B cell (primary cell): ENCODE measurements around the gene KRTAP10-12. TPM values are rescaled to one million over a fixed set of nuclear protein-coding genes. Genes with fewer than 3 reads are reported as not detected.

Experiments
- ATAC-seq: fragments of 200-7000 bp; cut with Tn5 transposase; one replicate; pipeline ENCODE4 v1.10.0; 2021; ENCODE audit warnings: low read depth, mild to moderate bottlenecking, moderate number of reproducible peaks, moderate library complexity
- CTCF ChIA-PET: fragments of 350-600 bp; sonication (Branson Sonifier 250); formaldehyde crosslinking; loops from one replicate; lab custom pipeline; 2021; ENCODE audit warnings: antibody characterized with exemption, inconsistent platforms; lab: Charles Lee
- POLR2A ChIA-PET: fragments of 350-600 bp; sonication (Branson Sonifier 250); formaldehyde crosslinking; loops from one replicate; lab custom pipeline; 2021; ENCODE audit warnings: antibody characterized with exemption; lab: Charles Lee
- DNase-seq: peaks from one replicate; pipeline ENCODE4 v3.0.0; 2013
- H2AFZ ChIP-seq: 2 replicates; pipeline ENCODE4 v1.6.1; 2012; ENCODE audit warnings: mild to moderate bottlenecking, low read depth, low read length; ENCODE audit not compliant: insufficient read depth, poor library complexity, severe bottlenecking
- H3K27ac ChIP-seq, 2 donors: 1 replicate in 1 of 2; 2 replicates in 1 of 2; pipeline ENCODE4 v1.5.1; 2012 to 2013; ENCODE audit warnings: low read length in 2 of 2, mild to moderate bottlenecking in 2 of 2, moderate library complexity in 1 of 2
- H3K27me3 ChIP-seq, 4 experiments: fragments of 200-600 bp in 1 of 4; sonication (generic) in 1 of 4; replicated peaks in 1 of 4; 1 replicate in 2 of 4; 2 replicates in 2 of 4; pipeline versions ENCODE4 v1.6.1 to v1.7.0; 2013 to 2016; ENCODE audit warnings: low read length in 3 of 4, mild to moderate bottlenecking in 2 of 4, mixed read lengths in 1 of 4, moderate library complexity in 1 of 4; ENCODE audit not compliant: insufficient read depth in 4 of 4, control insufficient read depth in 3 of 4; ENCODE audit errors: control extremely low read depth in 1 of 4
- H3K36me3 ChIP-seq, 2 experiments: replicated peaks in 1 of 2; 1 replicate in 1 of 2; 2 replicates in 1 of 2; pipeline versions ENCODE4 v1.6.1 to v1.7.1; 2013; ENCODE audit warnings: low read length in 1 of 2; ENCODE audit not compliant: insufficient read depth in 2 of 2, control insufficient read depth in 1 of 2; ENCODE audit errors: control extremely low read depth in 1 of 2, extremely low read depth in 1 of 2
- H3K4me1 ChIP-seq, 2 donors: fragments of 200-600 bp in 1 of 2; sonication (generic) in 1 of 2; 1 replicate in 1 of 2; 2 replicates in 1 of 2; pipeline versions ENCODE4 v1.5.1 to v1.6.1; 2013 to 2017; ENCODE audit warnings: low read length in 2 of 2; ENCODE audit not compliant: control insufficient read depth in 2 of 2, insufficient read depth in 2 of 2
- H3K4me2 ChIP-seq: replicated peaks from 2 replicates; pipeline ENCODE3; 2012; ENCODE audit warnings: mild to moderate bottlenecking, low read depth, low read length; ENCODE audit not compliant: poor library complexity, severe bottlenecking
- H3K4me3 ChIP-seq, 5 experiments: fragments of 200-600 bp in 1 of 5; sonication (generic) in 1 of 5; 1 replicate in 3 of 5; 2 replicates in 2 of 5; pipeline versions ENCODE4 v1.5.1 to v1.7.0; 2011 to 2016; ENCODE audit warnings: low read length in 4 of 5, mild to moderate bottlenecking in 4 of 5, low read depth in 2 of 5, control low read depth in 1 of 5, moderate library complexity in 1 of 5; ENCODE audit not compliant: insufficient read depth in 1 of 5; ENCODE audit errors: control extremely low read depth in 1 of 5, extremely low read depth in 1 of 5
- H3K79me2 ChIP-seq: fragments of 200-600 bp; sonication (generic); one replicate; pipeline ENCODE4 v1.6.0; 2016; ENCODE audit warnings: low read length; ENCODE audit not compliant: control insufficient read depth, insufficient read depth
- H3K9ac ChIP-seq: fragments of 200-600 bp; sonication (generic); 2 replicates; pipeline ENCODE4 v1.6.1; 2017; ENCODE audit warnings: mild to moderate bottlenecking, low read length, moderate library complexity
- H3K9me3 ChIP-seq, 3 donors: one replicate each; pipeline versions ENCODE4 v1.6.1 to v1.7.1; 2013; ENCODE audit warnings: low read length in 2 of 3; ENCODE audit not compliant: control insufficient read depth in 2 of 3, insufficient read depth in 1 of 3; ENCODE audit errors: control extremely low read depth in 1 of 3
- H4K20me1 ChIP-seq: 2 replicates; pipeline ENCODE4 v1.6.0; 2012; ENCODE audit warnings: mild to moderate bottlenecking, low read length; ENCODE audit not compliant: insufficient read depth, control insufficient read depth, poor library complexity, severe bottlenecking
- H3K27ac Mint-ChIP-seq: one replicate; pipeline ENCODE4 v1.8.0; 2021; ENCODE audit warnings: mixed read lengths
- H3K27me3 Mint-ChIP-seq: one replicate; pipeline ENCODE4 v1.8.0; 2021; ENCODE audit warnings: mixed read lengths
- H3K4me1 Mint-ChIP-seq: one replicate; pipeline ENCODE4 v1.8.0; 2021; ENCODE audit warnings: mixed read lengths
- H3K4me3 Mint-ChIP-seq: one replicate; pipeline ENCODE4 v1.8.0; 2021; ENCODE audit warnings: mixed read lengths
- H3K9me3 Mint-ChIP-seq: one replicate; pipeline ENCODE4 v1.8.0; 2022; ENCODE audit warnings: mixed read lengths; ENCODE audit not compliant: insufficient read depth
- EZH2 ChIP-seq: IDR thresholded peaks from 2 replicates; pipeline ENCODE4 v1.6.1; 2012; ENCODE audit warnings: borderline replicate concordance, low read depth, mild to moderate bottlenecking, moderate library complexity, low read length; ENCODE audit not compliant: insufficient read depth, poor library complexity, severe bottlenecking
- WGBS: methylation state at CpG from one replicate; pipeline ENCODE4 v1.1.5; 2013; ENCODE audit warnings: missing lambda C conversion rate; ENCODE audit not compliant: insufficient coverage; 5-methylcytosine and 5-hydroxymethylcytosine counted together
- intact Hi-C: fragments of 100-400 bp; cut with micrococcal nuclease; formaldehyde crosslinking; loops from one replicate; pipeline ENCODE4 v1.10.0; 2022
- polyA plus RNA-seq: library from polyadenylated mRNA; depleted of rRNA; stranded (reverse); fragments of >200 nt; gene quantifications from 2 replicates; pipeline ENCODE4 v1.2.3, GENCODE V29; 2012
- total RNA-seq, 2 donors: library from RNA; stranded (reverse); fragments of 120-200 nt in 1 of 2; gene quantifications; 1 replicate in 1 of 2; 2 replicates in 1 of 2; pipeline versions ENCODE4 v1.2.3 to v1.2.4, GENCODE V29; 2013 to 2022
- TF ChIP-seq, protein P1 (sequence below): fragments of 200-600 bp; IDR thresholded peaks from one replicate; pipeline ENCODE4 v1.8.0; 2022; ENCODE audit warnings: antibody characterized with exemption, mild to moderate bottlenecking

The KRTAP10-12 gene
- total and polyA plus RNA-seq, 2 donors (not counting 1 experiment from before 2014, with no cell fraction given): not detected

DNA sequence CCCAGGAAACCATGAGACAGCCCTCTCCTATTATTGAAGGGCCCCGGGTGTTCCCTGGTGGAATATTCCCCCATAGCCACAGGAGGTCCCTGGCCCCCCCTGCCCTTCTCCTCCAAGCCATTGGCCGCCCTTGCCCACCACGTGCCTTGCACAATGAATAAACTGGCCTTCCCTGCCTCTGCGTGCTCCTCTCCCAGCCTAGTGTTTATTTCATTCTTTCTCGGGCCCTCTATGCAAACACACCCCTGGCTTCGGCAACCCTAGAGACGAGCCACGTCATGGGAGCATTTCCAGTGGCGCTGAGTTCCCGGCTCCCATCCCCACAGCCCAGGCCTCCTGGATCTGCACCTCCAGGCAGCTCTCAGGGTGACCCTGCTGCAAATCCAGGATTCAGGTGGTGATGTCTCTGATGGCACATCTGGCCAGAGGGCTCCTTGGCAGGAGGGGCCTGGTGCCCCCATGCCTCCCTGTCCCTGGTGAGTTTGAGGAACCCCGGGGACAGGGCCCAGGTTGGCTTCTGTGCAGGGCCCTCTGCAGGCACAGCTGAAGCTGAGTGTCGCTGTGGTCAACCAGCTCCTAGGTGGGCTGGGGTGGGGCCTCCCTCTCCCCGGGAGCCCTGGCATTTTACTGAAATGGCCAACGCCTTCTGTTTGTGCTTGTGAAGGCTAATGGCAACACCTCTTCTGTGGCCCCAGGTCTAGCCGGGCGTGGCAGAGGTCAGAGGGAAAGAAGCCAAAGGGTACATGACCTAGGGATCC is 6.2 kb downstream of the KRTAP10-12 start:
- no peaks in the 10 kb centered on the region for H3K4me1 Mint-ChIP-seq
- Histone ChIP-seq H3K27ac (no peak overlapping the region), H3K27me3 (peaks cover 0 to 74% (median 26%) of the 10 kb centered on the region in 4 experiments), H2AFZ (no peak overlapping the region), H3K9me3 (peaks cover 0 to 34% (median 7%) of the 10 kb centered on the region in 3 donors), H4K20me1 (no peaks in the 10 kb centered on the region), H3K4me3 (no peak overlapping the region), H3K4me2 (no peak overlapping the region), H3K79me2 (no peaks in the 10 kb centered on the region), H3K36me3 (no peaks in the 10 kb centered on the region), H3K9ac (no peak overlapping the region), H3K4me1 (no peaks in the 10 kb centered on the region)
- intact Hi-C loops: no loop called here
- peaks cover 4% of the 10 kb centered on the region for H3K9me3 Mint-ChIP-seq
- no peak for TF ChIP-seq EZH2
- TF ChIP-seq, protein P1, sequence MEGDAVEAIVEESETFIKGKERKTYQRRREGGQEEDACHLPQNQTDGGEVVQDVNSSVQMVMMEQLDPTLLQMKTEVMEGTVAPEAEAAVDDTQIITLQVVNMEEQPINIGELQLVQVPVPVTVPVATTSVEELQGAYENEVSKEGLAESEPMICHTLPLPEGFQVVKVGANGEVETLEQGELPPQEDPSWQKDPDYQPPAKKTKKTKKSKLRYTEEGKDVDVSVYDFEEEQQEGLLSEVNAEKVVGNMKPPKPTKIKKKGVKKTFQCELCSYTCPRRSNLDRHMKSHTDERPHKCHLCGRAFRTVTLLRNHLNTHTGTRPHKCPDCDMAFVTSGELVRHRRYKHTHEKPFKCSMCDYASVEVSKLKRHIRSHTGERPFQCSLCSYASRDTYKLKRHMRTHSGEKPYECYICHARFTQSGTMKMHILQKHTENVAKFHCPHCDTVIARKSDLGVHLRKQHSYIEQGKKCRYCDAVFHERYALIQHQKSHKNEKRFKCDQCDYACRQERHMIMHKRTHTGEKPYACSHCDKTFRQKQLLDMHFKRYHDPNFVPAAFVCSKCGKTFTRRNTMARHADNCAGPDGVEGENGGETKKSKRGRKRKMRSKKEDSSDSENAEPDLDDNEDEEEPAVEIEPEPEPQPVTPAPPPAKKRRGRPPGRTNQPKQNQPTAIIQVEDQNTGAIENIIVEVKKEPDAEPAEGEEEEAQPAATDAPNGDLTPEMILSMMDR: no peak
- DNase-seq (no peak), ATAC-seq (no peak)
- WGBS: 58% methylated on average over 16 of the region's 16 CpGs
- H3K27me3 Mint-ChIP-seq: peaks cover 60% of the 10 kb centered on the region
- ChIA-PET CTCF (no interaction called here), POLR2A (no interaction called here)
- no peak overlapping the region for H3K4me3 Mint-ChIP-seq
- H3K27ac Mint-ChIP-seq: no peak overlapping the region
